Stimulated activated CD8-positive, alpha-beta memory T cell treated with anti-CD3 and anti-CD28 coated beads, Interleukin-15, amount 100 ng/mL, for 24 hours (primary cell): ENCODE results near the gene CHCHD1.
A peak's percentile ranks its signal among the peaks of the same experiment; 100 is the strongest.
"Not testable (repeated sequence)": the region's sequence is repeated elsewhere in the genome, so short reads cannot be mapped to it uniquely, and the experiment has no call there.

ENCODE experiments used
- DNase-seq: peaks from one replicate; pipeline ENCODE4 v3.0.0-alpha.2; 2020; ENCODE audit warnings: low read depth

The CHCHD1 gene

GRCh38 chr10:73769396-73769795 lies 12.5 kb upstream of the CHCHD1 start:
- DNase-seq: no peak

GRCh38 chr10:73771722-73772280 lies 10.0 kb upstream of the CHCHD1 start:
- no peak for DNase-seq

GRCh38 chr10:73772281-73773151 lies 9.3 kb upstream of the CHCHD1 start:
- DNase-seq: peak; percentile 48

GRCh38 chr10:73773152-73773879 lies 8.5 kb upstream of the CHCHD1 start:
- DNase-seq: no peak

GRCh38 chr10:73774637-73775036 lies 7.2 kb upstream of the CHCHD1 start:
- no peak for DNase-seq

- DNase-seq: no peak
These were observed 2.8 kb upstream of the CHCHD1 start for GRCh38 chr10:73779018-73779417.

GRCh38 chr10:73779539-73780197 lies 2.2 kb upstream of the CHCHD1 start:
- DNase-seq: no peak

- DNase-seq: no peak
These were observed 1.5 kb upstream of the CHCHD1 start for GRCh38 chr10:73780301-73780700.

- DNase-seq: no peak
These were observed 882 bp upstream of the CHCHD1 start for GRCh38 chr10:73780966-73781365.

GRCh38 chr10:73781548-73781878 lies 335 bp upstream of the CHCHD1 start:
- DNase-seq: no peak

- DNase-seq: no peak
These were observed 869 bp downstream of the CHCHD1 start for GRCh38 chr10:73782749-73783085.

GRCh38 chr10:73785211-73785720 lies 3.4 kb downstream of the CHCHD1 start, which contains the start of gene ZSWIM8:
Gene ZSWIM8, plus strand, starts transcription at chr10:73785606. Its CDS starts 273 bp downstream, at chr10:73785879.
- DNase-seq: peak; percentile 69

- no peak for DNase-seq
These were observed 4.1 kb downstream of the CHCHD1 start for GRCh38 chr10:73785721-73786511.

GRCh38 chr10:73786512-73786885 lies 4.7 kb downstream of the CHCHD1 start:
- no peak for DNase-seq

- DNase-seq: not testable (repeated sequence)
These were observed 5.4 kb downstream of the CHCHD1 start for GRCh38 chr10:73787031-73787800.

- no peak for DNase-seq
These were observed 7.2 kb downstream of the CHCHD1 start for GRCh38 chr10:73788864-73789658.

- DNase-seq: no peak
These were observed 7.8 kb downstream of the CHCHD1 start for GRCh38 chr10:73789659-73790055.

- no peak for DNase-seq
These were observed 9.2 kb downstream of the CHCHD1 start for GRCh38 chr10:73790886-73791625.

GRCh38 chr10:73791871-73792400 lies 10.1 kb downstream of the CHCHD1 start:
- no peak for DNase-seq
